Glutamatergic neuron (in vitro differentiated cells): ENCODE measurements around the gene TRIM33. TPM values are rescaled to one million over a fixed set of nuclear protein-coding genes. Genes with fewer than 3 reads are reported as not detected.

ENCODE experiments used
- DNase-seq: peaks from one replicate; pipeline ENCODE4 v3.0.0; 2022
- H3K27ac Mint-ChIP-seq: one replicate; pipeline ENCODE4 v1.8.0; 2020; ENCODE audit warnings: mild to moderate bottlenecking, mixed read lengths, inconsistent platforms; ENCODE audit not compliant: unreplicated experiment
- H3K27me3 Mint-ChIP-seq: one replicate; pipeline ENCODE4 v1.8.0; 2020; ENCODE audit warnings: mild to moderate bottlenecking, moderate library complexity, mixed read lengths, inconsistent platforms; ENCODE audit not compliant: unreplicated experiment
- H3K36me3 Mint-ChIP-seq: one replicate; pipeline ENCODE4 v1.8.0; 2020; ENCODE audit warnings: mild to moderate bottlenecking, mixed read lengths, inconsistent platforms; ENCODE audit not compliant: unreplicated experiment
- H3K4me1 Mint-ChIP-seq: one replicate; pipeline ENCODE4 v1.8.0; 2020; ENCODE audit warnings: mild to moderate bottlenecking, low read depth, mixed read lengths, inconsistent platforms; ENCODE audit not compliant: unreplicated experiment
- H3K4me3 Mint-ChIP-seq: one replicate; pipeline ENCODE4 v1.8.0; 2020; ENCODE audit warnings: mild to moderate bottlenecking, mixed read lengths, inconsistent platforms; ENCODE audit not compliant: unreplicated experiment
- H3K9me3 Mint-ChIP-seq: one replicate; pipeline ENCODE4 v1.8.0; 2020; ENCODE audit warnings: mild to moderate bottlenecking, moderate library complexity, mixed read lengths, inconsistent platforms; ENCODE audit not compliant: unreplicated experiment
- total RNA-seq: library from RNA; stranded (reverse); fragmentation: NEBNext Ultra II Directional; extraction: Animal tissue kit (Norgen Biotek cat#: 25700); gene quantifications from one replicate; pipeline ENCODE4 v1.2.1, GENCODE V29; 2021; ENCODE audit not compliant: unreplicated experiment
- TF ChIP-seq, protein P1 (sequence below): fragments of 200-600 bp; sonication (generic); IDR thresholded peaks from one replicate; pipeline ENCODE4 v1.5.0; 2021; ENCODE audit not compliant: partially characterized antibody, unreplicated experiment

Gene TRIM33
- total RNA-seq, 1 donor from 2014 or later, result 69.3 TPM

DNA sequence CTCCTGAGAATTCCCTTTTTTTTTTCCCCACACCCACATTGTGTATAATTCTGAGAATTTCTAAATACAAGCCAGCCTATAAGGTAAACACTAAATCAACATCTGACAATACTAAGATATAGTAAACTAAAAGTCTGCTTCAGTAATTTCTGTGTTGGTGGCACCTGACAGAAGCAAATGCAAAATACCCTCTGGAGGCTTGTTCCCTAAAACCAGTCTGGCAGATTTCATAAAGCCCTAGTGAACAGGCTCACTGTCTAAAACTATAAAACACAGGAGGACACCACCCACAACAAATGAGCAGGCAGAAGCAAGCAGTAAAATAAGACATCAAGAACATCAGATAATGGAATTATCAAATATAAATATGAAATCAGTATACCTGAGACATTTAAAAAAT is 11.5 kb downstream of the TRIM33 start:
- no peak overlapping the region for H3K4me3 Mint-ChIP-seq
- TF ChIP-seq, protein P1, sequence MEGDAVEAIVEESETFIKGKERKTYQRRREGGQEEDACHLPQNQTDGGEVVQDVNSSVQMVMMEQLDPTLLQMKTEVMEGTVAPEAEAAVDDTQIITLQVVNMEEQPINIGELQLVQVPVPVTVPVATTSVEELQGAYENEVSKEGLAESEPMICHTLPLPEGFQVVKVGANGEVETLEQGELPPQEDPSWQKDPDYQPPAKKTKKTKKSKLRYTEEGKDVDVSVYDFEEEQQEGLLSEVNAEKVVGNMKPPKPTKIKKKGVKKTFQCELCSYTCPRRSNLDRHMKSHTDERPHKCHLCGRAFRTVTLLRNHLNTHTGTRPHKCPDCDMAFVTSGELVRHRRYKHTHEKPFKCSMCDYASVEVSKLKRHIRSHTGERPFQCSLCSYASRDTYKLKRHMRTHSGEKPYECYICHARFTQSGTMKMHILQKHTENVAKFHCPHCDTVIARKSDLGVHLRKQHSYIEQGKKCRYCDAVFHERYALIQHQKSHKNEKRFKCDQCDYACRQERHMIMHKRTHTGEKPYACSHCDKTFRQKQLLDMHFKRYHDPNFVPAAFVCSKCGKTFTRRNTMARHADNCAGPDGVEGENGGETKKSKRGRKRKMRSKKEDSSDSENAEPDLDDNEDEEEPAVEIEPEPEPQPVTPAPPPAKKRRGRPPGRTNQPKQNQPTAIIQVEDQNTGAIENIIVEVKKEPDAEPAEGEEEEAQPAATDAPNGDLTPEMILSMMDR, result no peak
- H3K9me3 Mint-ChIP-seq, result no peaks in the 10 kb centered on the region
- no peaks in the 10 kb centered on the region for H3K27me3 Mint-ChIP-seq
- H3K4me1 Mint-ChIP-seq, result peaks cover 12% of the 10 kb centered on the region
- H3K27ac Mint-ChIP-seq, result no peak overlapping the region
- no peak for DNase-seq
- H3K36me3 Mint-ChIP-seq, result no peaks in the 10 kb centered on the region

DNA sequence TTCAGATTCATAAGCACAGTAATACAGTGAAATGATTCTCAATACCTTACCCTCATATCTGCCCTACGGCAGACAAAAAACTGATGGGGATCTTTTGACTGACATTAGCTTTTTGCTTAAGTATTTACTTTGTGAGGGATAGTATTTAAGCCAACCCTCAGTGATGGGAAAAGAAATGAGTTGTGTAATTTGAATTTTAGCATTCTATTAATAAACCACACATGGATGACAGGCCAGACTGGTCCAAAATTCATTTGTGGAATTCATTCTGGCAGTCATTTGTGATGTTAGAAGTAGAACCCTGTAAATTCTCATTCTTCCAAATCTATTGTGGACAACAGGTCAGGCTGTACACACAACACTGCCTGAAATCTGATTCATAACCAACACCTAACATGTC is 14.9 kb downstream of the TRIM33 start:
- DNase-seq, result no peak
- Mint-ChIP-seq H3K9me3 (no peaks in the 10 kb centered on the region), H3K4me1 (peaks cover 4% of the 10 kb centered on the region), H3K4me3 (no peak overlapping the region), H3K27me3 (no peaks in the 10 kb centered on the region), H3K27ac (no peak overlapping the region), H3K36me3 (no peaks in the 10 kb centered on the region)
- TF ChIP-seq, protein P1, result no peak

DNA sequence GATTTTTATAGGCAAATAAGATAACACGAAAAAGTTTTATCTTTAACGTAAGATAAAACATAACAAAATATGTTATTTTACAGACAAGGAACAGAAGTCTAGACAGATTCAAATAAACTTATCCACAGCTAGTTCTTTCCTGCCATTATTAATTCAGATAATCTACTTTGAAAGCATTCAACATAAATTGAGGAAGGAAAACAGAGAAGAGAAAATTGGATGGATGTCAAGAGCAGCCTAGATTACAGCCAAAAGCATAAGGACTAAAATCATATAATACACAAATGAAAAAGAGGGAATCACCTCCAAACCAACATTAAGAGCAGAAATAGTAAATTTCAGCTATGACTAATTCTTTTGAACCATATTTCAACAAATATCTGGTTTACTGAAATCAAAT is 15.5 kb downstream of the TRIM33 start:
- H3K27ac Mint-ChIP-seq, result no peak overlapping the region
- DNase-seq, result no peak
- H3K36me3 Mint-ChIP-seq, result no peaks in the 10 kb centered on the region
- TF ChIP-seq, protein P1, result no peak
- H3K9me3 Mint-ChIP-seq, result no peaks in the 10 kb centered on the region
- no peaks in the 10 kb centered on the region for H3K27me3 Mint-ChIP-seq
- H3K4me1 Mint-ChIP-seq, result peaks cover 8% of the 10 kb centered on the region
- H3K4me3 Mint-ChIP-seq, result no peak overlapping the region

DNA sequence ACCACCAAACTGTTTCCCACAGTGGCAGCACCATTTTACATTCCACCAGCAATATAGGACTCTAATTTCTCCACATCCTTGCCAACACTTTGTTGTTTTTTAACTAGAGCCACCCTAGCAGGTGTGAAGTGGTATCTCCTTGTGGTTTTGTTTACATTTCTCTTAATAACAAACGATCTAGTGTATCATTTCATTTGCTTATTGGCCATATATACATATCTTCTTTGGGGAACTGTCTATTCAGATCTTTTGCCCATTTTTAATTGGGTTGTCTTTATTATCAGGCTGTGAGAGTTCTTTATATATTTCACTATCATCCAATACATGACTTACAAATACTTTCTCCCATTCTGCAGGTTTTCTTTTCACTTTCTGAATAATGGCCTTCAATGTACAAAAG is 18.0 kb downstream of the TRIM33 start:
- peaks cover 4% of the 10 kb centered on the region for H3K4me1 Mint-ChIP-seq
- H3K4me3 Mint-ChIP-seq, result no peak overlapping the region
- H3K27ac Mint-ChIP-seq, result no peak overlapping the region
- H3K36me3 Mint-ChIP-seq, result no peaks in the 10 kb centered on the region
- peaks cover 2% of the 10 kb centered on the region for H3K9me3 Mint-ChIP-seq
- no peak for DNase-seq
- no peaks in the 10 kb centered on the region for H3K27me3 Mint-ChIP-seq
- TF ChIP-seq, protein P1, result no peak

DNA sequence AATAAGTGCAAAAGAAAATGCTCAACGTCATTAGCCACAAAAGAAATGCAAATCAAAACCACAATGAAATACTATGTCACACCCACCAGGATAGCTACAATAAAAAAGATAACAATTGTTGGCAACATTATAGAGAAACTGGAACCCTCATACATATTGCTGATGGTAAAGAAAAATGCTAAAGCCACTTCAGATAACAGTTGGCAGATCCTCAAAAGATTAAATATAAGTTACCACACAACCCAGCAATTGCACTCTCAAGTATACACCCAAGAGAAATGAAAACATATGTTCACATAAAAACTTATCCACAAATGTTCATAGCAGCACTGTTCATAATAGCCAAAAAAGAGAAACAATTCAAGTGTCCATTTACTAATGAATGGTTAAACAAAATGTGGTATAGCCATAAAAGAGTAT is 20.7 kb downstream of the TRIM33 start:
- TF ChIP-seq, protein P1, result no peak
- peaks cover 1% of the 10 kb centered on the region for H3K27me3 Mint-ChIP-seq
- H3K36me3 Mint-ChIP-seq, result no peaks in the 10 kb centered on the region
- H3K9me3 Mint-ChIP-seq, result peaks cover 8% of the 10 kb centered on the region
- peaks cover 4% of the 10 kb centered on the region for H3K4me1 Mint-ChIP-seq
- DNase-seq, result no peak
- H3K27ac Mint-ChIP-seq, result no peak overlapping the region
- no peak overlapping the region for H3K4me3 Mint-ChIP-seq
